Common myeloid progenitor, CD34-positive (primary cell): ENCODE data around the gene GPER1.

ENCODE experiments used
- CTCF ChIA-PET: fragments of 350-600 bp; sonication (Branson Sonifier 250); formaldehyde crosslinking; loops from one replicate; lab custom pipeline; 2021; ENCODE audit warnings: antibody characterized with exemption; lab: Charles Lee
- POLR2A ChIA-PET: fragments of 350-600 bp; sonication (Branson Sonifier 250); formaldehyde crosslinking; loops from one replicate; lab custom pipeline; 2021; ENCODE audit warnings: antibody characterized with exemption; lab: Charles Lee
- DNase-seq, 3 donors: peaks; one replicate each; pipeline versions ENCODE4 v3.0.0 to v3.0.0-alpha.2; 2013
- H3K27ac ChIP-seq, 2 experiments: 1 replicate in 1 of 2; 2 replicates in 1 of 2; pipeline ENCODE4 v1.7.0; 2013; ENCODE audit warnings: inconsistent platforms in 2 of 2, low read length in 2 of 2, mild to moderate bottlenecking in 2 of 2, low read depth in 1 of 2, moderate library complexity in 1 of 2; ENCODE audit not compliant: severe bottlenecking in 2 of 2, insufficient read depth in 1 of 2, poor library complexity in 1 of 2
- H3K27me3 ChIP-seq, 5 experiments: replicated peaks in 2 of 5; 1 replicate in 3 of 5; 2 replicates in 2 of 5; pipeline versions ENCODE4 v1.6.1 to v1.7.0; 2013; ENCODE audit warnings: low read length in 4 of 5, mild to moderate bottlenecking in 2 of 5, moderate library complexity in 2 of 5, inconsistent platforms in 1 of 5; ENCODE audit not compliant: insufficient read depth in 5 of 5, control insufficient read depth in 4 of 5
- H3K36me3 ChIP-seq, 4 experiments: 1 replicate in 2 of 4; 2 replicates in 2 of 4; pipeline versions ENCODE4 v1.6.1 to v1.7.0; 2013; ENCODE audit warnings: low read length in 3 of 4, control low read depth in 1 of 4, mild to moderate bottlenecking in 1 of 4; ENCODE audit not compliant: control insufficient read depth in 4 of 4, insufficient read depth in 4 of 4
- H3K4me1 ChIP-seq, 4 experiments: 1 replicate in 3 of 4; 2 replicates in 1 of 4; pipeline versions ENCODE4 v1.6.1 to v1.7.1; 2013; ENCODE audit warnings: low read length in 3 of 4, mild to moderate bottlenecking in 3 of 4, control low read depth in 1 of 4, inconsistent platforms in 1 of 4, moderate library complexity in 1 of 4; ENCODE audit not compliant: control insufficient read depth in 4 of 4, insufficient read depth in 4 of 4; ENCODE audit errors: control extremely low read depth in 1 of 4
- H3K4me3 ChIP-seq, 7 experiments: 1 replicate in 4 of 7; 2 replicates in 3 of 7; pipeline versions ENCODE4 v1.5.1 to v1.7.0; 2013; ENCODE audit warnings: mild to moderate bottlenecking in 7 of 7, low read length in 6 of 7, moderate library complexity in 6 of 7, inconsistent platforms in 2 of 7, low read depth in 2 of 7, control low read depth in 1 of 7; ENCODE audit not compliant: insufficient read depth in 4 of 7, control insufficient read depth in 1 of 7; ENCODE audit errors: extremely low read depth in 1 of 7
- H3K9me3 ChIP-seq, 5 experiments: 1 replicate in 4 of 5; 2 replicates in 1 of 5; pipeline versions ENCODE4 v1.6.1 to v1.7.1; 2013; ENCODE audit warnings: low read length in 4 of 5, mild to moderate bottlenecking in 2 of 5, inconsistent platforms in 1 of 5, low read depth in 1 of 5, moderate library complexity in 1 of 5; ENCODE audit not compliant: control insufficient read depth in 4 of 5, insufficient read depth in 2 of 5; ENCODE audit errors: control extremely low read depth in 1 of 5
- WGBS: methylation state at CpG from one replicate; pipeline ENCODE4 v1.1.5; 2013; ENCODE audit not compliant: insufficient coverage; 5-methylcytosine and 5-hydroxymethylcytosine counted together

Gene GPER1

DNA sequence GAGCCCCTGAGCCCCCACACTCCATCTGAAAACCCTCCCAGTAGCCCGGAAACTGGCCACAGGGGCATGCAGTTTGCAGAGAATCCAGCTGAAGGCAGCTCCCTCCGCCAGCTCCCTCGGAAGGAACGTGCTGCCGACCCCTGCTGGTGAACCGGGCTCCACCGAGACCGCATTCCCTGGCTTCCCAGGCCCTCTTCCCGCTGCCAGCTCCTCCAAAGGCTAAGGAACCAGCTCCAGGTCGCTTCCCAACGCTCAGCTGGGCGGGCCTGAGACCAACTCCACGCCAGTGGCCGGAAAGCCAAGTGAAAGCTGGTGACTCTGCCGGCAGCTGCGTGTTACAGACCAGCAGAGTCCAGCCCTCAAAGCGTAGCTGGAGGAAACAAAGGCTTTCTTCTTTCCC lies 35.8 kb downstream of the GPER1 start:
- peaks cover 0 to 15% (median 12%) of the 10 kb centered on the region in 4 experiments for H3K36me3 ChIP-seq
- no peak overlapping the region for H3K4me3 ChIP-seq
- H3K9me3 ChIP-seq = no peaks in the 10 kb centered on the region
- WGBS = 82% methylated on average over 15 of the region's 17 CpGs
- peaks cover 0 to 4% (median 0%) of the 10 kb centered on the region in 4 experiments for H3K4me1 ChIP-seq
- no peak overlapping the region for H3K27ac ChIP-seq
- ChIA-PET CTCF (interaction anchor here (1.2 kb wide), 1 partner anchor 14 kb away, joined by 4 read pairs; a partner anchor contains a TSS), POLR2A (no interaction called here)
- H3K27me3 ChIP-seq = no peaks in the 10 kb centered on the region
- DNase-seq = no peak

- Histone ChIP-seq H3K36me3 (peaks cover 0 to 15% (median 12%) of the 10 kb centered on the region in 4 experiments), H3K4me3 (no peak overlapping the region), H3K27me3 (no peaks in the 10 kb centered on the region), H3K9me3 (no peaks in the 10 kb centered on the region), H3K4me1 (peaks cover 0 to 4% (median 0%) of the 10 kb centered on the region in 4 experiments), H3K27ac (no peak overlapping the region)
- ChIA-PET POLR2A (no interaction called here), CTCF (interaction anchor here (1.2 kb wide), 3 partner anchors 14 to 58 kb away, joined by 3 to 4 read pairs (median 3); a partner anchor contains a TSS)
- WGBS = 93% methylated on average over 6 of the region's 11 CpGs
- DNase-seq = no peak
These were observed 36.3 kb downstream of the GPER1 start for GRCh38 chr7:1124164-1124563.

DNA sequence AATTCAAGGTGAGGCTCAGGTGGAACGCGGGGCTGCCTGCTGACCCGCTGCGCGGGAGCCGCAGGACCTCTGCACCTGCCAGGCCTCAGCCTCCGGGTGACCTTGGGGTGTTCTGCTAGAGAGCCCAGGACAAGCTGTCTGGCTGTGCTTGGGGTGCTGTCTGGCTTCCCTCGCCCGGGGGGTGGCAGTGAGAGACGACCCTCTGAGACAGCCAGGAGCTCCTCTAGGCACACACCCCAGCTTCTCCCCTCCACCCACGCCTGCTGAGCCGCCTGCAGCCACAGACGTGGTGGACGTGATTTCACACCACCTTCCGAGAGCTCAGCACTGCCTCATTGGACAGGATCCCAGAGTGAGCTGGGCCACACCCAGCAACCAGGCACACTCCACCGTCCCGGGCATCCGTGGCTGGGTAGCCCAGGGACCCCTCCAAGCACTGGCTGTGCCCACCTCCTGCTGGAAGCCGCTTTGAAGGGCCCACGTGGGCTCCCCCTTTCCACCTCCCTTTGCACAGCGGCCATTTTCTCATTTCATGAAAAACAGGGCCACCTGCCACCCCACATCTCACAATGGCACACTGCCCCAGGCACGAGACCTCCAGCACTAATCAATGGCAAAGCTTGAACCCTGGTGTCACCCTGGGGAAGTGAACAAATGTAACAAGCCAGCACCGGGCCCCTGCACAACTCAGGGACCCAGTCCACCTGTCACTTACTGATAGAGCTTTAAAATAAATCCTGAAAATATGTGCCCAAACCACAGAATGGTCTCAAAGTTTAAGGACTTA lies 37.1 kb downstream of the GPER1 start:
- DNase-seq = no peak
- peaks cover 0 to 15% (median 12%) of the 10 kb centered on the region in 4 experiments for H3K36me3 ChIP-seq
- POLR2A ChIA-PET = no interaction called here
- no peak overlapping the region for H3K27ac ChIP-seq
- peaks cover 0 to 4% (median 0%) of the 10 kb centered on the region in 4 experiments for H3K4me1 ChIP-seq
- no peaks in the 10 kb centered on the region for H3K27me3 ChIP-seq
- H3K9me3 ChIP-seq = no peaks in the 10 kb centered on the region
- WGBS = 96% methylated on average over 16 of the region's 23 CpGs
- CTCF ChIA-PET = interaction anchor here (0.8 to 1.8 kb wide), 6 partner anchors 12 to 59 kb away, joined by 3 to 4 read pairs (median 3); a partner anchor contains a TSS
- H3K4me3 ChIP-seq = no peak overlapping the region

GRCh38 chr7:1125603-1125969 lies 37.7 kb downstream of the GPER1 start:
- Histone ChIP-seq H3K27me3 (no peaks in the 10 kb centered on the region), H3K4me3 (no peak overlapping the region), H3K27ac (no peak overlapping the region), H3K9me3 (no peaks in the 10 kb centered on the region), H3K4me1 (peaks cover 0 to 4% (median 0%) of the 10 kb centered on the region in 4 experiments), H3K36me3 (peaks cover 0 to 15% (median 12%) of the 10 kb centered on the region in 4 experiments)
- POLR2A ChIA-PET = no interaction called here
- 97% methylated on average over 10 of the region's 16 CpGs for WGBS
- CTCF ChIA-PET = interaction anchor here (0.8 to 1.8 kb wide), 4 partner anchors 13 to 60 kb away, joined by 3 read pairs; no protein-coding TSS in a partner anchor
- DNase-seq = no peak

DNA sequence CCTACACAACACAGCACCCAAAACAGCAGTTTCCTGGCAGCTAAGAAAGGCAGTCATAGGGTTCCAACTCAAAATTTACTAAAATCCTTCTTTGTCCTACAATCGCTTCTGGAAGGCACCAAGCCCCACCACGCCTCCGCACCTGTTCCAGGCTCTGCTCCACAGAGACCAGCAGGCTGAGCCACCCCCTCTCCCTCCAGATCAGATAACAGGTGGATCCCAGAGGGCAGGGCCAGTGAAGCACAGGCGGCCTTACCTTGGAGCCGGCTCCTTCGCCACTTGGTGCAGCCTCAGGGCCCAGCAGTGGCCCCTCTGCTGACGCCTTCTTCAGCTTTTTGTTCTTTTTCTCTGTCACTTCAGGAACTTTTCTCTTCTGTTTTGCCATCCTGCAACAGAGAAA lies 39.1 kb downstream of the GPER1 start:
- no peak for DNase-seq
- Histone ChIP-seq H3K4me3 (no peak overlapping the region), H3K4me1 (peaks cover 0 to 4% (median 0%) of the 10 kb centered on the region in 4 experiments)

GRCh38 chr7:1129431-1129830 lies 41.5 kb downstream of the GPER1 start:
- WGBS = 99% methylated on average over 7 of the region's 13 CpGs
- Histone ChIP-seq H3K27me3 (no peaks in the 10 kb centered on the region), H3K4me3 (no peak overlapping the region), H3K36me3 (peaks cover 0 to 23% (median 12%) of the 10 kb centered on the region in 4 experiments), H3K9me3 (no peaks in the 10 kb centered on the region), H3K4me1 (no peaks in the 10 kb centered on the region), H3K27ac (no peak overlapping the region)
- POLR2A ChIA-PET = no interaction called here
- no peak for DNase-seq
- CTCF ChIA-PET = no interaction called here

More for the DNA sequence above, 39.1 kb downstream of the GPER1 start:
- Histone ChIP-seq H3K9me3 (no peaks in the 10 kb centered on the region), H3K27me3 (no peaks in the 10 kb centered on the region), H3K27ac (no peak overlapping the region), H3K36me3 (peaks cover 0 to 15% (median 12%) of the 10 kb centered on the region in 4 experiments)
- WGBS = 98% methylated on average over 6 of the region's 7 CpGs
- POLR2A ChIA-PET = no interaction called here
- CTCF ChIA-PET = no interaction called here
